ENCODE measurements around the gene DCC.

DNA sequence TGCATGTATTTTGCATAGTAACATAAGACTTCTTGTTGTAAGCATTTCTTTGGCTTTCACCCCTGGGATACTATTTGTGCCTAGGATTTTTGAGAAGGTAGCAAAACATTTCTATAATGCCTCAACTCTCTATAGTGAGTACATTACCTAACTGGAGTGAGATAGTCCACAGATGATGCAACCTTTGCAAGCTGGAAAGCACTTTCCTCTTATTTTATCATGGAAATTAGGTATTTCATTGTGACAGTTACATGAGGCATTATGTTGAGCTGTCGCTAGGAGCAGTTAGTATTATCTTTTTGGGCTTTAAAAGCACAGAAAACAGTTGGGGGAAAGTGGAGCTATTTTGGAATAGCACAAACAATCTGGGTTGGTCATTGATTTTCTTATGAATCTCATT lies 786.2 kb downstream of the DCC start:
- TF ChIP-seq POLR2AphosphoS5 (IDR thresholded peaks at IDR 0.05; ENCODE audit: borderline replicate concordance, low read depth, low read length), result no peak
- no peak for TF ChIP-seq EZH2 (IDR thresholded peaks at IDR 0.05)
- TF ChIP-seq FOXP2 (optimal IDR thresholded peaks at IDR 0.05; ENCODE audit: control extremely low read depth, extremely low read length, insufficient read depth), result no peak

Data from SK-N-MC (cell line).